Brain microvascular endothelial cell (primary cell): Measurements from ENCODE around the gene JADE2.

Experiments used
- DNase-seq: peaks from one replicate; pipeline ENCODE4 v3.0.0-alpha.2; 2020
- H3K27ac ChIP-seq: fragments of 250-450 bp; sonication (Bioruptor Pico); 2 replicates; pipeline ENCODE4 v1.5.1; 2020; ENCODE audit warnings: mild to moderate bottlenecking, moderate library complexity
- H3K27me3 ChIP-seq: fragments of 250-450 bp; sonication (Bioruptor Pico); replicated peaks from 2 replicates; pipeline ENCODE4 v1.5.1; 2020; ENCODE audit warnings: mild to moderate bottlenecking
- H3K36me3 ChIP-seq: fragments of 250-450 bp; sonication (Bioruptor Pico); replicated peaks from 2 replicates; pipeline ENCODE4 v1.5.1; 2020; ENCODE audit warnings: mild to moderate bottlenecking
- H3K4me3 ChIP-seq: 2 replicates; pipeline ENCODE4 v1.5.1; 2011; ENCODE audit warnings: low read depth, mild to moderate bottlenecking, control low read depth, low read length, moderate library complexity
- CTCF ChIP-seq: IDR thresholded peaks from 2 replicates; pipeline ENCODE4 v1.5.1; 2011; ENCODE audit warnings: low read depth, mild to moderate bottlenecking, moderate library complexity, low read length, control low read depth, inconsistent platforms; ENCODE audit errors: missing control alignments
- in situ Hi-C: cut with HindIII; loops from 2 replicates; pipeline ENCODE4 v1.10.0; 2017; ENCODE audit warnings: low sequenced_read_pairs, low pct_ligation_motif_present

JADE2 gene

GRCh38 chr5:134561871-134562296, 36.4 kb downstream of the JADE2 start:
- in situ Hi-C loops: no loop called here
- H3K27ac ChIP-seq: no peak overlapping the region
- H3K4me3 ChIP-seq: no peak overlapping the region
- peak; percentile 72 for TF ChIP-seq CTCF
- H3K36me3 ChIP-seq: peaks cover 36% of the 10 kb centered on the region
- no peaks in the 10 kb centered on the region for H3K27me3 ChIP-seq
- peak; percentile 56 for DNase-seq

GRCh38 chr5:134563221-134563620, 37.8 kb downstream of the JADE2 start:
- no peak for TF ChIP-seq CTCF
- Histone ChIP-seq H3K4me3 (no peak overlapping the region), H3K36me3 (peaks cover 36% of the 10 kb centered on the region), H3K27ac (no peak overlapping the region), H3K27me3 (no peaks in the 10 kb centered on the region)
- in situ Hi-C loops: no loop called here
- no peak for DNase-seq

- Histone ChIP-seq H3K27me3 (no peaks in the 10 kb centered on the region), H3K36me3 (peaks cover 36% of the 10 kb centered on the region), H3K27ac (no peak overlapping the region), H3K4me3 (no peak overlapping the region)
- no peak for DNase-seq
- no peak for TF ChIP-seq CTCF
- in situ Hi-C loops: no loop called here
Measured at GRCh38 chr5:134563962-134564361, 38.5 kb downstream of the JADE2 start.

GRCh38 chr5:134564396-134564795, 38.9 kb downstream of the JADE2 start:
- no peak for DNase-seq
- no peak overlapping the region for H3K27ac ChIP-seq
- no peak overlapping the region for H3K4me3 ChIP-seq
- H3K36me3 ChIP-seq: peaks cover 36% of the 10 kb centered on the region
- in situ Hi-C loops: no loop called here
- H3K27me3 ChIP-seq: no peaks in the 10 kb centered on the region
- no peak for TF ChIP-seq CTCF

GRCh38 chr5:134565791-134566740, 40.6 kb downstream of the JADE2 start:
- Histone ChIP-seq H3K36me3 (peaks cover 26% of the 10 kb centered on the region), H3K27me3 (no peaks in the 10 kb centered on the region), H3K4me3 (no peak overlapping the region), H3K27ac (no peak overlapping the region)
- DNase-seq: no peak
- in situ Hi-C loops: no loop called here
- no peak for TF ChIP-seq CTCF
